HG03045 (cell line): Measurements from ENCODE around the gene FGD3.
"Not testable (repeated sequence)": the region's sequence is repeated elsewhere in the genome, so short reads cannot be mapped to it uniquely, and the experiment has no call there.

Experiments
- ATAC-seq: cut with Tn5 transposase; IDR thresholded peaks from one replicate; pipeline ENCODE4 v1.9.1; 2021; ENCODE audit warnings: mild to moderate bottlenecking, moderate library complexity; ENCODE audit not compliant: unreplicated experiment

Gene FGD3, protein sequence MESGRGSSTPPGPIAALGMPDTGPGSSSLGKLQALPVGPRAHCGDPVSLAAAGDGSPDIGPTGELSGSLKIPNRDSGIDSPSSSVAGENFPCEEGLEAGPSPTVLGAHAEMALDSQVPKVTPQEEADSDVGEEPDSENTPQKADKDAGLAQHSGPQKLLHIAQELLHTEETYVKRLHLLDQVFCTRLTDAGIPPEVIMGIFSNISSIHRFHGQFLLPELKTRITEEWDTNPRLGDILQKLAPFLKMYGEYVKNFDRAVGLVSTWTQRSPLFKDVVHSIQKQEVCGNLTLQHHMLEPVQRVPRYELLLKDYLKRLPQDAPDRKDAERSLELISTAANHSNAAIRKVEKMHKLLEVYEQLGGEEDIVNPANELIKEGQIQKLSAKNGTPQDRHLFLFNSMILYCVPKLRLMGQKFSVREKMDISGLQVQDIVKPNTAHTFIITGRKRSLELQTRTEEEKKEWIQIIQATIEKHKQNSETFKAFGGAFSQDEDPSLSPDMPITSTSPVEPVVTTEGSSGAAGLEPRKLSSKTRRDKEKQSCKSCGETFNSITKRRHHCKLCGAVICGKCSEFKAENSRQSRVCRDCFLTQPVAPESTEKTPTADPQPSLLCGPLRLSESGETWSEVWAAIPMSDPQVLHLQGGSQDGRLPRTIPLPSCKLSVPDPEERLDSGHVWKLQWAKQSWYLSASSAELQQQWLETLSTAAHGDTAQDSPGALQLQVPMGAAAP

DNA sequence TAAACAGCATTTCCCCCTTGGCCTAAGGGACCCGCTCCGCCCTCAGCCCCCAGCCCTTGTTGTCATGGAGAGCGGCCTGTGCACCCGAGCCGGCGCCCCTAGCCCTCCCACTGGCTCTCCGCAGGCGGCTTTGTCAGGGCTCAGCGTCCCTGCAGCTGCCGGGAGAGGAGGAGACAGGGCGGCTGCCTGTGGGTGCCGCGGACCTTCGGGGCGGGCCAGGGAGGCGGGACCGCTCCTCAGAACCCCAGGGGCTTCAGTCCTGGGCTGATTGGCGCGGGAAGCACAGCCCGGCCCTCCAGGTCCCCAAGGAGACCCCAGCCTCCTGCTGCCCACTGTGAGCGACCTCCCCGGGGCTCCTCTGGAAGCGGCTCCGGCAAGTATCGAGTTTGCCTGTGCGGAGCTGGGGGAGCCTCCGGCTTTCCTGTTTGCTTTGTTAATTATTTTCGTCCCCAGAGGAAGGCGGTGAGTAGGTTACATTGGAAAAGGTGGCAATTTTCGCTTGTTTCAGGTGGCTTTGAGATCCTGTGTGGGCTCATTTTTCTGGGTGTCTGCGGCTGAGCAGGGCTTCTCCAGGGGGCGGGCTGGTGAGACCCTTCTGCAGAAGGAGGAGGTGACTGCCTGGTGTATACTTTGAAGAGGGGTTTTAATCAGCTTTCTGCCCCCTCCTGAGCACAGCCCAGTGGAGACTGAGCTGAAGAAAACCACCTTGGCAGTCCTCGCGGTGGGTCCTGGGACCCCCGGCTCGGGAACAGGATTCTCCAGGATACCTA is at the start of gene FGD3:
Gene FGD3 (plus strand): TSS at position 256 of the 770 bp plus-strand sequence. CDS start 28,734 bp downstream, outside the sequence.
- ATAC-seq = no peak

DNA sequence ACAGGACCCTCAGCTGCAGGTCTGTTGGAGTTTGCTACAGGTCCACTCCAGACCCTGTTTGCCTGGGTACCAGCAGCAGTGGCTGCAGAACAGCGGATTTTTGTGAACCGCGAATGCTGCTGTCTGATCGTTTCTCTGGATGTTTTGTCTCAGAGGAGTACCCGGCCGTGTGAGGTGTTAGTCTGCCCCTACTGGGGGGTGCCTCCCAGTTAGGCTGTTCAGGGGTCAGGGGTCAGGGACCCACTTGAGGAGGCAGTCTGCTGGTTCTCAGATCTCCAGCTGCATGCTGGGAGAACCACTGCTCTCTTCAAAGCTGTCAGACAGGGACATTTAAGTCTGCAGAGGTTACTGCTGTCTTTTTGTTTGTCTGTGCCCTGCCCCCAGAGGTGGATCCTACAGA is 42.2 kb upstream of the FGD3 start:
- ATAC-seq = not testable (repeated sequence)

DNA sequence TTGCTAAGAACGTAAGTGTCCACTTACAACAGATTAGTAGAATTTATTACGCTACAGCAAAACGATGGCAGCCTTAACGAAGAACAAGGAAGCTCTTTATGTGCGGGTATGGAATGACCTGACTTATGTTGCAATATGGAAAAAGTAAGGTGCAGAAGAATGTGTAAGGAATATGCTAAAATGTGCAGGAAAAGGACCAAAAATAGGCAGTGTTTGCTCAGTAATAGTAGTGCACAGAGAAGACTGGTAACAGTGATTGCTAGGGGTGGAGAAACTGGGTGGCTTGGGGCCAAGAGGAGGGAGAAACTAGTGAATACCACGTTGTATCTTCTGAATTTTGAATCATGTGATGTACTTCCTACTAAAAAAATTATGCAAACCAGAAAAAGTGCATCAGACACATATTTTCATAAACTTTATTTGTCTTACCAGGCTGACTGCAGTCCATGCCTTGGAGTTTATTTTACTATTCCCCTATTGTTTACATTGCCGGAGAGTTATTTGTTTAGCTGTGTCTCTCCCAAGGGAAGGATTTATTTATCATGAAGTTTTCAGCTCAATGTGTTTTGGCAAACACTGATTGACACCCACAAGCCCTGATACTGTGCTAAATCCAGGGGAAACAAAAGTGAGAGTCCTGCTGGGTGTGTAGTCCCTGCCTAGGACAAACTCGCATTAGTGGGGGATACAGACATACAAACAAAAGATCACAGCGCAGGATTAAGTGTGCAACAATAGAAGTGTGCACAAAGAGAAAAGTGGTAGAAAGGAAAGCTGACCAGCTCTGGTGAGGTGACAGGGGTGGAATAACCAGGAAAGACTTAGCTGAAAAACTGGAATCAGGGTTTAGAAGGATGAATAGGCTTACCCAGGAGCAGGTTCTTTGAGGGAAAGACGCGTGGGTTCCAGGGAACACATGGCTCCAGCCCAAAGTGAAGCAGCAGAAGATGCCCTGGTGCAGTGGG is 35.5 kb upstream of the FGD3 start:
- ATAC-seq = no peak

DNA sequence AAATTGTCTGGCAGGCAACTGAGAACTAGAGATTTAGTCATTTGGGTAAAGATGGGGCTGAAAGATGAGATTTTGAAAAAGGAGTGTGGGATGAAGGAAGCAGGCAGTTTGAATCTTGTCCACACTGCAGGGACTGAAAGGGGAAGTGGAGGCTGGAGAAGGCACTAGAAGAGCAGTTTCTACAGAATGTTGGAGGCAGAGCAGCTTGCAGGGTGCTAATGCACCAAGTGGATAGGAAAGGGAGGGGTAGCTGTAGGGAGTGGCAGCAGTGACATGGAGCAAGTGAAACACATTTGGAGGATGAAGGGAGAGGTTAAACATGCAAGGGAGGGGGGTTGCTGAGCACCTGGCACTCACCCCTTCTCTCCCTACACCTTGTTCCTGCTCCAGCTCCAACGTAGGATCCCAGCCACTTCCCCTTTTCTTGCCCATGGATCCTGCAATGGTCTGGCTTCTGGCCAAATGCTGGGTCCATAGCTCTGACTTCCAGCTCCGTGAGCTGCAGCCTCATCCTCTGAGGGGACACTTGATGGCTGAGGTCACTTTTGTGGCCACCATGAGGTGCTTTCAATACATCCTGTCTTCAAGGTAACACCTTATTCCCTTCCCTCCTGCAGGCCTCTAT is 30.0 kb upstream of the FGD3 start:
- ATAC-seq = no peak

DNA sequence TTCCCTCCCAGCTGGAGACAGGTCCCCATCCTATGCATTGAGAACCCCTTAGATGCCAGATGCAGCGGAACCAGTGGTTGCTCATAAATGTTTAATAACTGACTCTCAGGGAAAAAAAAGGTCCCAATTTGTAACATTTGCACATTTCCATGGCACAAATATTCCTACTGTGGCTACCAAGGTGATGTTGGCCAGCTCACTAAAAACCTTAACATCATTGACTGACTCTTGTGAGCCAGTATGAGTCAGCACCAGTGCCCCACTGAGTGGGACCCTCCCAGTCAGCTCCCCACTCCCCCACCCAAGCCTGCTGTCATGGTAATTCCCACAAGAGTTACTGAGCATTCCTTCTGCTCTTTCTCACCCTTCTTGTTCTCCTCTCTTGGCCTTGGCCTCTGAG is 26.9 kb upstream of the FGD3 start:
- ATAC-seq = no peak

DNA sequence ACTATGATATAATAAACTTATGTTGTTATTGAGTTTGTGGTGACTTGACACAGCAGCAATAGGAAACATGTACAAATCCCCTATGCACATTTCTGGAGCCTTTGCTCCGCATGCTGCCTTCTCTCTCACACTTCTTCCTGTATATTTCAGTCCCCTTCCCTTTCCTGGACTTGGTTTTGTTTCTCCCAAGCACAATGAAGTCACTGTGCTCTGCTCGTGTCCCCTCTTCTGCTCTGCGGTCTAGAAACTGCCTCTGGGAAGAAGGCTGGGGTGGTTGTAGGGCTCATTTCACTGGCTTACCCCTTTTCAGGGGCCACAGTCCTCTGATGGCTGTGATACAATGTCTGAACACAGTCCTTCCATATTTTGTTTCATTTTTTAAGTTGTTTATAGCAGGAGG is 15.7 kb upstream of the FGD3 start:
- no peak for ATAC-seq

DNA sequence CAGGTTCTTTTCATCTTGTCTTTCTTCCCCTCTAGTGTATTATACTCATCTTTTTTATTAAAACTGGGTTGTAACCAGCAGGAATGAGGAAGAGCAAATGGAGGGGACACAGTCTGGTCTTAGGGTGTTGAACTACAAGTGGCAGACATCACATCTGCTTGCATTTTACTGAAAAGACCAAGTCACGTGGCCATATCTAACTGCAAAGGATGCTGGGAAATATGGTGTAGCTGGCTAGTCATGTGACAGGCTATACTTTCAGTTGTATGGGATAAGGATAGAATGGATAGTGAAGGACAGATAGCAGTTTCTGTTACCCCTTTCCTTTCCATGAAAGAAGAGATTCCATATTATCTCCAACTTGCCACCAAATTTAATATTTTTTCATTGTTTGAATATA is 13.0 kb upstream of the FGD3 start:
- ATAC-seq = no peak

DNA sequence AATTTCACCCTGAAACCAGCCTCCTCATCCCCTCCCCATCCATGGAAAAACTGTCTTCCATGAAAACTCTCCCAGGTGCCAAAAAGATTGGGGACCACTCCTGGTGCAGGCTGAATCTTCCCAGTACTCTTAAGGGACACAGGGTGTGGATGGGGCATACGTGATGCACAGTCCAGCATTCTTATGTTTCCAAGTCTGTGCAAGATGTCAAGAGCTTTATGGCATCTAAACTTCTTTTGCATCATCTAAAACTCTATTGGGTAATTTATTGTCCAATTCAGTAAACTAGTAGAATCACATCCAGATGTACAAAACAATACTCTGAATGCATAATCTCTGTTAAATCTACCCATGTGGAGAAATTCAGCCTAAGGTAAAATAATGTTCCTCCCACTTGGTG is 9.3 kb upstream of the FGD3 start:
- ATAC-seq = no peak

DNA sequence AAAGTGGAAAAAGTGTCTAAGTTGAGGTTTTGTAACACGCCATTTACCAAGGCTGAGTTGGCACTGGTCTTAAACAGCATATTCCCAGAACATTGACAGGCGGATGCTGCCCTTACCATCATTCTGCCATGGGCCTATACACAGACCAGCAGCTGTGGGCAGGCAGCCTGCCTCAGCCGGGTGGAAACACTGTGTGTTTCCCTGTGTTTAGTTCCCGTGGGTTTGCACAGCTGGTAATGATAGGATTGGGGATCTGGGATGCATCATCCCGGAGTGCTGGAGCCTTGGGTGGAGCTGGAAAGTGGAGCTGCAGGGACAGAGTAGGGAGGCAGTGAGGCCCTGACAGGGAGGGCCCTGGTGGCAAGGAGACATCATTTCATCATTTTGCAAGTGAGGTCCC is 5.5 kb upstream of the FGD3 start:
- no peak for ATAC-seq

DNA sequence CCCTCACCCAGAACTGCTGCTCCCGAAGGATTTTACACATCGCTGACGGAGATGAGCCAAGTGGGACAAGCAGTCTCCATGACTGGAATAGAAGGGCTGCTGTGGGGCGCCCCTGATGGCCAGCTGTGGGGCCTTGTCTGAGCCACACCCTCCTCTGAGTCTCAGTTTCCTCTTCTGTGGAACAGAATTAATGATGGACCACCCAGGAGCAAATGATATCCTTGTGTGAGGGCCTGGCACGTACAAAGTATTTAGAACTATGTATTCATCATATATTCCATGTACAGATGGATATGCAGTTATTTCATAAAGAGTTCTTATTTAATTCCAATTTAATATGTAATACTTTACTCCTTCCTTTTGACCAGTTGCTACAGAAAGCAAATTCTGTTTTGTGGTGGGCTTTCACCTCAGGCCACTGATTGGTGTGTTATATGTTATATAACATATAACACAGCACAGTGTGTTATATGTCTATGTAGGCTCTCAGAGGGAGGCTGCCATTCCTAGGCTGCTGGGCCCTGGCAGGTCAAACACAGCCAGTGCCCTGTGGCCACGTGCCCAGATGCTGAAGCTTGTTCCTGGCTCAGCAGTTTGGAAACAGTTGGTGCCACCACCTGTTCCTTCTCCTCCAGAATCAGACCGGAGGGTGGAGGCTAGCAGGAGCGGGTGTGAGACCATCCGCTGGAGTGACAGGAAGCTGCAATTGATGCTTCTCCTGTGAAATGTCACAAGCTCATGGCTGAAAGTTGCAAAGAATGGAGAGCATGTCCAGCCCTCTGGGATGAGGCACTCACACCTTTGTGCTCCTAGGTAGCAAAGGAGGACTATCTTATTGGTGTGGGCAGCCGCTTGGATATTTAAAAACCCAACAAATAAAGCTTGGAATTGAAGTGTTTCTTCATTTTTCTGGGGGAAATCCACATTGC is 4.4 kb upstream of the FGD3 start:
- ATAC-seq = no peak

DNA sequence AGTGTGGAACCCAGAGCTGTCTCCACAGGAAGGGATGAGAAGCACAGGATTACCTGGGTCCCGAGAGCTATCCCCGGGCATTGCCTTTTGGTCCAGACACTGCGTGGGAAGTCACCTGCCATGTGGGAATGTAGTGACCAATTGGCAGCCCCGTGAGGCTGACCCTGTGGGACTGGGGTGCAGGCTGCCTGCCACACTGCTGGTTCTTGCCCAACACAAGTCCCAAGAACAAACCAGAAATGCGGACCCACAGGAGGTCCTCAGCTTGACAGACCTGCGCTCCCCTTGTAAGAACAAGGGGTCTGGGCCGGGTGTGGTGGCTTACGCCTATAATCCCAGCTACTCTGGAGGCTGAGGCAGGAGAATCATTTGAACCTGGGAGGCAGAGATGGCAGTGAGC is 2.4 kb upstream of the FGD3 start:
- no peak for ATAC-seq

DNA sequence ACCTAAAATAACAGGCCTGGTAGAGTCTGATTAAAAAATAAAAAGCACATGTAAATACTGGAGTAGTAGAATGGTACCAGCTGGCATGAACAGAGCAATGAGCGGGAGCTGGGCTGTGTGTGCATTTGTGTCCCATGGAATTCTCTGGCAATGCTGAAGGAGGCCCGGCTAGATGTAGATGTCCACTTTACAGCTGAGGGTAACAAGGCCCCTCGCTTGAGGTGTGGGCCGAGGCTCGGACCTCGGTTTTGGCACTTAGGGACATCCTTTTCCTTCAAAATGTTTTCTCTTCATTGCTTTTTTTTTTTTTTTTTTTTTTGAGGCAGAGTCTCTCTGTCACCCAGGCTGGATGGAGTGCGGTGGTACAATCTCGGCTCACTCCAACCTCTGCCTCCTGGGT is 1.5 kb upstream of the FGD3 start:
- no peak for ATAC-seq

DNA sequence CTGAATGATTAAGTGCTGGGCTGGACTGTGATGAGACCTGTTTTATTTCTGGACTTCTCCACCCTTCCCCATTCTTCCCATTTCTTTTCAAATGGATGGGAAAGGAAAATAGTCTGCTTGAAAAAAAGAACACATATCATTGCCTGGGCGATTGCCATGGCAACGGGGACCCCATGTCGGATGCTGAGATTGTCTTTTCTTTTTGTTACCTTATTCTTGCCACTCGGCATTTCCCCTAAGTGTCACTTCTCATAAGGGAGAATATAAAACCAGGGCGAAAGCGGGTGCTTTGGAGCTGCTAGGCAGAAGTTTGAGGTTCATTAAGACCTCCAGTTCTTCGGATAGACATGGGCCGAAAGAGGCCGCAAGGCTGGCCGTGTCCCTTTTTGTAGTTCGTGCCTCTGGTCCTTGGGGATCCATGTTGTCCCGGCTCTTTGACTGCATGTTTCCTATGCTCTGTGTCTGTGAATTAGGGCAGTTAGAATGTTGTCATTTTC is 763 bp downstream of the FGD3 start:
- no peak for ATAC-seq

DNA sequence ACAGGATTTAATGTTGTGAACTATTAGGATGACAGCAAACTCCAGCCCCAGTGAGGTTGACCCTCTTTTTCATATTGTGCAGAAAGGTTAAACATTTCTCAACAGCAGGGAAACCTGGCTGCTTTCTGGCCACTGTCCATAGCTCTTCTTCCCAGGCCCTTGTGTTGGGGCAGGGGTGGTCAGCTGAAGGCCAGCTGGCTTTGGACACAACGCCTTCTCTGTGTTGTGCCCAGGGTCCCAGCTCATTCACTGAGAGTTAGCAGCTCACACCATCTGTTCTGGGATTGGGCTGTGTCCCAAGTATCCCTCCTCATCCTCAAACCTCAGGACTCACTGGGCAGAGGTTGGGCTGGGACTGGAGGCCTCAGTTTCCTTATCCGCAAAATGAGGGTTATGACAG is 1.3 kb downstream of the FGD3 start:
- no peak for ATAC-seq

DNA sequence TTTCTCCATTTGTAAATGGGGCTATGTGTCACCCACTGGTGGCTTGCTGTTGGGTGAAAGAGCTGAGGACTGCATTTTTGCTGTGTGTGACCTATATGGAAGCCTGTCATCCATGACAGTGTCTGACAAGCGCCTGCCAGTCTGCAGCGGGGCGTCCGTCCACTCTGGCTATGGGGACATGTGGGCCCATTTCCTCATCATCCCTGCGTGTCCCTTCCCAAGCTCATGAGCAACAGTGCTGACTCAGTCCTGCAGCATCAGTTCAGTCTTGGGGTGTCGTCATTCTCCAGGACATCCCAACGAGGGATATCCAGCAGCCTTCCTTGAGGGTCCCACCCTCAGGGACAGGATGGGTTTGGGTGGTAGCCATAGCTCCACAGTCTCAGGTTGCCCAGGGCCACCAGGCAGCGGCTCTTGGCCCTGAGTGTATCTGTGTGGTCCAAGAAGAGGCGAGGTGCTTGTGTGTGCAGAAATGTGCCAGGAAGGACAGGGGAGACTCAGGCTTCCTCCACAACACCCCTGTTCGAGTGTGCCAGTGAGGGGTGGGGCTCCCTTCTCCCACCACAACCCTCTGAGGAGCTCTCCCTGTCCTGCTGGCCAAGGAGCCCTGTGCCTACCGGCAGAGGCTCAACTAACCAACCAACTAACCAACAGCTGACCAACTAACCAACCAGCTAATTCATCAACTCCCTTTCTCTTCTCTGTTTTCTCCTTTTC is 2.1 kb downstream of the FGD3 start:
- no peak for ATAC-seq

DNA sequence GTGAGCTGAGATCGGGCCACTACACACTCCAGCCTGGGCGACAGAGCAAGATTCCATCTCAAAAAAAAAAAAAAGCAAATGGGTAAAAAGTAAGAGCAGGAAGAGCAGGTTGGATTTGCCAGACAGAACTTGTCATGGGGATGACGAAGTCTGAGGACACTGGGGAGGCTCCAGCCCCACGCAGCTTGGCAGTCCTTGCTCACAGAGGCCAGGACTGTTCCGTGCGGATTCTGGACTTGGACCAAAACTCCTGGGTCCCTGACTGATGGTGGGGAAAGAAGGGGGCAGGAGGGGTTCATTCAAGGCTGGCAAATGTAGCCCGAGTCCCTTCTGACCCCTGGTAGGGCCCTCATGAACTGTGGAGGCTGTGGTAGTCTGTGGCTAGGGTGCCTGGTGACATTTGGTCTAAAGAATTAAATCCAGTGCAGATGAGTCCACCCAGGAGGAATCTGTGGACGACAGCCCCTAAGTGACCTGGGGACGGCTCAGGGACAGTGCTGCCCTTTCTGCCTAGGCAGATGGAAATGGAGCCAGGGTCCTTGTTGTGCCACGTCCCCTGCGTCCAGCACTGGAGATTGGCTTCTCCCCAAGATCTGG is 3.1 kb downstream of the FGD3 start:
- no peak for ATAC-seq

DNA sequence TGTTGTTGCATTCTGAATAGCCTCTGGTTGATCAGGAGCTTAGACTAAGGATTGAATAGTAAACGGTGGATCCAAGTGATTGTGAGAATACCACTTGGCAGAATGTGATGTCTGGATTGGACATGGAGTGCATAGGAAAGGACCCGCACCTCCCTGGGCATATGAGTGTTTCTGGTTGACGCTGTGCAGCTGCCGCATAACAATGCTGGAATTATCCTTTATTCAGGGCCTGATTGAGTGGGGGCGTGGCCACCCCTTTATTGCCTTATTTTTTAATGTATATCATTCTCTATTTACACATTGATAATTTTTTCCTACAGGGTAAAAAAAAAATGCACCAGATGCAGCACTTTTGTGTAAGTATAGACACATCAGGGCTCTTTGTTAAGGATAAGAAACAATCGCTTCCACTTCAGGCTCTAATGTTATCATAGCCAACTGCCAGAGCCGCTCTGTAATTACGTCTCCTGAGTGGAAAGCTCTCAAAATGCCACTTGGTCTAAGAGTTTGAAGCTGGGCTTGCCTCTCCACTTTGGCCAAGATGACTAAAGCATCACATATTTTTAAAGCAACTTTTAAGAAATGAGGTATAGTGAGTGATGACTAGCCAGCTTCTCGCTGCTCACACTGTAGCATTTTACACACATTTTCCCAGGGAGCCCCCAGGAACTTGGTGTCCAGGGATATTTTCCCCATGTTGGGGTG is 5.7 kb downstream of the FGD3 start:
- ATAC-seq = no peak
